Activated CD4-positive, alpha-beta T cell treated with anti-CD3 and anti-CD28 coated beads, Interleukin-2, amount 10 ng/mL, durations not matched to agents 7 days and 5 days (primary cell): ENCODE results near the gene LDB3. TPM values are rescaled to one million over a fixed set of nuclear protein-coding genes. Genes with fewer than 3 reads are reported as not detected.
"Not testable (repeated sequence)": the region's sequence is repeated elsewhere in the genome, so short reads cannot be mapped to it uniquely, and the experiment has no call there.

Experiments
- CTCF ChIA-PET: fragments of 350-600 bp; sonication (Branson Sonifier 250); formaldehyde crosslinking; loops from one replicate; lab custom pipeline; 2021; ENCODE audit warnings: antibody characterized with exemption; lab: Charles Lee
- POLR2A ChIA-PET: fragments of 350-600 bp; sonication (Branson Sonifier 250); formaldehyde crosslinking; loops from one replicate; lab custom pipeline; 2021; ENCODE audit warnings: antibody characterized with exemption; lab: Charles Lee
- DNase-seq: peaks from one replicate; pipeline ENCODE4 v3.0.0-alpha.2; 2020
- H3K27ac Mint-ChIP-seq: one replicate; pipeline ENCODE4 v1.8.0; 2021; ENCODE audit warnings: mild to moderate bottlenecking, moderate library complexity, mixed read lengths
- H3K27me3 Mint-ChIP-seq: one replicate; pipeline ENCODE4 v1.8.0; 2021; ENCODE audit warnings: mixed read lengths
- H3K36me3 Mint-ChIP-seq: one replicate; pipeline ENCODE4 v1.8.0; 2021; ENCODE audit warnings: low read depth, mixed read lengths
- H3K4me1 Mint-ChIP-seq: one replicate; pipeline ENCODE4 v1.8.0; 2021; ENCODE audit warnings: mixed read lengths
- H3K4me3 Mint-ChIP-seq: one replicate; pipeline ENCODE4 v1.8.0; 2021; ENCODE audit warnings: mild to moderate bottlenecking, moderate library complexity, mixed read lengths
- H3K9me3 Mint-ChIP-seq: one replicate; pipeline ENCODE4 v1.8.0; 2021; ENCODE audit warnings: mixed read lengths
- total RNA-seq, 2 experiments: library from RNA; stranded (reverse); gene quantifications; one replicate each; pipeline ENCODE4 v1.2.3, GENCODE V29; 2021

LDB3 gene
- total RNA-seq, 2 experiments from 2014 or later = 0.05 to 0.10 TPM

GRCh38 chr10:86726677-86726999, 58.3 kb downstream of the LDB3 start:
- POLR2A ChIA-PET = no interaction called here
- Mint-ChIP-seq H3K36me3 (no peaks in the 10 kb centered on the region), H3K27me3 (peaks cover 8% of the 10 kb centered on the region), H3K27ac (no peak overlapping the region), H3K4me1 (peaks cover 10% of the 10 kb centered on the region), H3K9me3 (no peaks in the 10 kb centered on the region), H3K4me3 (no peak overlapping the region)
- DNase-seq = no peak
- CTCF ChIA-PET = interaction anchor here (0.9 kb wide), 1 partner anchor 31 kb away, joined by 4 read pairs; no protein-coding TSS in a partner anchor

DNA sequence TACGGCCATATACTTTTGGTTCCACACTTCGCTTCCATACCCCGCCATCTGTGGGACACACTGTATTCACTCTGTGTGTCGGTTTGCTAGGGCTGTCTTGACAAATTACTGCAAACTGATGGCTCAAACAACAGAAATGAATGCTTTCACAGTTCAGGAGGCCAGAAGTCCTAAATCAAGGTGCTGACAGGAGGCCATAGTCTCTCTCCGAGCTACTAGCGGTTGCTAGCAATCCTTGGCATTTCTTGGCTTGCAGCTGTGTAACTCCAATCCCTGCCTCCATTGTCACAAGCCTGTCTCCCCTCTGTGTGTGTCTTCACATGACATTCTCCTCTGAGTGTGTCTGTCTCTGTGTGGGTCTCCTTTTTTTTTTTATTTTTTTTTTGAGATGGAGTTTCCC, 59.2 kb downstream of the LDB3 start:
- CTCF ChIA-PET = no interaction called here
- POLR2A ChIA-PET = no interaction called here
- H3K27me3 Mint-ChIP-seq = peaks cover 6% of the 10 kb centered on the region

GRCh38 chr10:86728056-86728455, 59.7 kb downstream of the LDB3 start:
- Mint-ChIP-seq H3K4me1 (peaks cover 6% of the 10 kb centered on the region), H3K4me3 (no peak overlapping the region), H3K9me3 (no peaks in the 10 kb centered on the region), H3K27me3 (peaks cover 6% of the 10 kb centered on the region), H3K36me3 (no peaks in the 10 kb centered on the region), H3K27ac (no peak overlapping the region)
- CTCF ChIA-PET = no interaction called here
- no peak for DNase-seq
- POLR2A ChIA-PET = no interaction called here

More for the DNA sequence above, 59.2 kb downstream of the LDB3 start:
- no peaks in the 10 kb centered on the region for H3K36me3 Mint-ChIP-seq
- DNase-seq = no peak
- H3K9me3 Mint-ChIP-seq = no peaks in the 10 kb centered on the region
- H3K4me1 Mint-ChIP-seq = peaks cover 8% of the 10 kb centered on the region
- H3K4me3 Mint-ChIP-seq = no peak overlapping the region
- H3K27ac Mint-ChIP-seq = no peak overlapping the region

GRCh38 chr10:86729677-86730076, 61.4 kb downstream of the LDB3 start:
- Mint-ChIP-seq H3K4me3 (no peak overlapping the region), H3K4me1 (no peaks in the 10 kb centered on the region), H3K27ac (no peak overlapping the region), H3K9me3 (no peaks in the 10 kb centered on the region), H3K27me3 (peaks cover 5% of the 10 kb centered on the region), H3K36me3 (no peaks in the 10 kb centered on the region)
- ChIA-PET CTCF (no interaction called here), POLR2A (no interaction called here)
- DNase-seq = no peak

- H3K4me1 Mint-ChIP-seq = no peaks in the 10 kb centered on the region
- no peak for DNase-seq
- H3K9me3 Mint-ChIP-seq = no peaks in the 10 kb centered on the region
- peaks cover 2% of the 10 kb centered on the region for H3K27me3 Mint-ChIP-seq
- POLR2A ChIA-PET = no interaction called here
- CTCF ChIA-PET = no interaction called here
- H3K27ac Mint-ChIP-seq = no peak overlapping the region
- H3K4me3 Mint-ChIP-seq = no peak overlapping the region
- H3K36me3 Mint-ChIP-seq = no peaks in the 10 kb centered on the region
Measured at GRCh38 chr10:86730227-86730626, 61.9 kb downstream of the LDB3 start.

- Mint-ChIP-seq H3K36me3 (no peaks in the 10 kb centered on the region), H3K9me3 (no peaks in the 10 kb centered on the region), H3K4me1 (no peaks in the 10 kb centered on the region), H3K4me3 (no peak overlapping the region), H3K27me3 (no peaks in the 10 kb centered on the region), H3K27ac (no peak overlapping the region)
- no peak for DNase-seq
- POLR2A ChIA-PET = no interaction called here
- CTCF ChIA-PET = no interaction called here
Measured at GRCh38 chr10:86732771-86733170, 64.5 kb downstream of the LDB3 start.

GRCh38 chr10:86733260-86733671, 65.0 kb downstream of the LDB3 start:
- Mint-ChIP-seq H3K27me3 (no peaks in the 10 kb centered on the region), H3K4me1 (no peaks in the 10 kb centered on the region), H3K9me3 (no peaks in the 10 kb centered on the region), H3K4me3 (no peak overlapping the region), H3K36me3 (no peaks in the 10 kb centered on the region), H3K27ac (no peak overlapping the region)
- DNase-seq = no peak
- CTCF ChIA-PET = no interaction called here
- POLR2A ChIA-PET = no interaction called here

- CTCF ChIA-PET = interaction anchor here (1.1 kb wide), 1 partner anchor 10 kb away, joined by 4 read pairs; no protein-coding TSS in a partner anchor
Measured at GRCh38 chr10:86734207-86734988, 66.1 kb downstream of the LDB3 start.

GRCh38 chr10:86735278-86735677, 67.0 kb downstream of the LDB3 start:
- H3K4me3 Mint-ChIP-seq, H3K36me3 Mint-ChIP-seq, DNase-seq, H3K4me1 Mint-ChIP-seq, H3K9me3 Mint-ChIP-seq, H3K27ac Mint-ChIP-seq, POLR2A ChIA-PET, H3K27me3 Mint-ChIP-seq: not testable (repeated sequence)
- CTCF ChIA-PET = interaction anchor here (1.2 kb wide), 1 partner anchor 25 kb away, joined by 3 read pairs; no protein-coding TSS in a partner anchor

More at GRCh38 chr10:86734207-86734988, 66.1 kb downstream of the LDB3 start:
- POLR2A ChIA-PET = no interaction called here
- Mint-ChIP-seq H3K27me3 (no peaks in the 10 kb centered on the region), H3K4me1 (no peaks in the 10 kb centered on the region), H3K36me3 (no peaks in the 10 kb centered on the region), H3K4me3 (no peak overlapping the region), H3K27ac (no peak overlapping the region), H3K9me3 (no peaks in the 10 kb centered on the region)
- no peak for DNase-seq

DNA sequence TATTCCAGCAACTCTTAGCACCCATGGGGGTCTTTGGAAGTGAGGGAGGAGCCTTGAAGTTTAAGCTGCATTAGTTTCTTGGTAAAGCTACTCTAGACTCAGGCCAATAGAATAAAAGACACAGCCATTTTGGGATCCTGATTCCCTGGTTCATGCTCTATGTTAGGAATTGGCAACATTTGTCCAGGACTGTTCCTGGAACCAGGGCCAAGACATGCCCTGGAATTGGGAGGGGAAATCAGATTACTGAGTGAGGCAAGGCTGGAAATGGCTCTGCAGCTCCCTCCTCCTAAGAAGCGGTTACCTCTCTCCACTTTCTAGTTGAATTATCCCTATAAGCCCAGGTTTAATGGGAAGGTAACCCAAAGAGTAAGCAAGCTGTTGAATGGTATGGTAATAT, 73.9 kb downstream of the LDB3 start:
- Mint-ChIP-seq H3K4me1 (no peaks in the 10 kb centered on the region), H3K36me3 (no peaks in the 10 kb centered on the region), H3K9me3 (no peaks in the 10 kb centered on the region), H3K27ac (no peak overlapping the region), H3K27me3 (peaks cover 3% of the 10 kb centered on the region), H3K4me3 (no peak overlapping the region)
- ChIA-PET POLR2A (no interaction called here), CTCF (interaction anchor here (1.8 kb wide), 1 partner anchor 10 kb away, joined by 6 read pairs; no protein-coding TSS in a partner anchor)
- DNase-seq = no peak

GRCh38 chr10:86744067-86744725, 75.9 kb downstream of the LDB3 start:
- peaks cover 3% of the 10 kb centered on the region for H3K27me3 Mint-ChIP-seq
- POLR2A ChIA-PET = no interaction called here

GRCh38 chr10:86747796-86748581, 79.7 kb downstream of the LDB3 start:
- Mint-ChIP-seq H3K36me3 (no peaks in the 10 kb centered on the region), H3K27ac (no peak overlapping the region), H3K4me3 (no peak overlapping the region), H3K27me3 (no peaks in the 10 kb centered on the region), H3K4me1 (peaks cover 9% of the 10 kb centered on the region), H3K9me3 (no peaks in the 10 kb centered on the region)
- ChIA-PET CTCF (no interaction called here), POLR2A (no interaction called here)
- DNase-seq = no peak

More at GRCh38 chr10:86744067-86744725, 75.9 kb downstream of the LDB3 start:
- Mint-ChIP-seq H3K4me3 (no peak overlapping the region), H3K4me1 (no peaks in the 10 kb centered on the region), H3K9me3 (no peaks in the 10 kb centered on the region), H3K27ac (no peak overlapping the region), H3K36me3 (no peaks in the 10 kb centered on the region)
- CTCF ChIA-PET = interaction anchor here (1.0 kb wide), 1 partner anchor 10 kb away, joined by 4 read pairs; no protein-coding TSS in a partner anchor
- DNase-seq = no peak

GRCh38 chr10:86749854-86750253, 81.5 kb downstream of the LDB3 start:
- H3K9me3 Mint-ChIP-seq = no peaks in the 10 kb centered on the region
- DNase-seq = no peak
- ChIA-PET CTCF (interaction anchor here (0.6 kb wide), 1 partner anchor 63 kb away, joined by 3 read pairs; no protein-coding TSS in a partner anchor), POLR2A (no interaction called here)
- H3K4me1 Mint-ChIP-seq = peaks cover 23% of the 10 kb centered on the region
- H3K27ac Mint-ChIP-seq = no peak overlapping the region
- H3K36me3 Mint-ChIP-seq = no peaks in the 10 kb centered on the region
- H3K4me3 Mint-ChIP-seq = no peak overlapping the region
- H3K27me3 Mint-ChIP-seq = peaks cover 9% of the 10 kb centered on the region
